Measurements from ENCODE around the gene KCNE1. TPM values are rescaled to one million over a fixed set of nuclear protein-coding genes. Genes with fewer than 3 reads are reported as not detected.

Gene KCNE1
- total RNA-seq, 4 donors from 2014 or later: 2.2 to 10.2 (median 2.9) TPM

DNA sequence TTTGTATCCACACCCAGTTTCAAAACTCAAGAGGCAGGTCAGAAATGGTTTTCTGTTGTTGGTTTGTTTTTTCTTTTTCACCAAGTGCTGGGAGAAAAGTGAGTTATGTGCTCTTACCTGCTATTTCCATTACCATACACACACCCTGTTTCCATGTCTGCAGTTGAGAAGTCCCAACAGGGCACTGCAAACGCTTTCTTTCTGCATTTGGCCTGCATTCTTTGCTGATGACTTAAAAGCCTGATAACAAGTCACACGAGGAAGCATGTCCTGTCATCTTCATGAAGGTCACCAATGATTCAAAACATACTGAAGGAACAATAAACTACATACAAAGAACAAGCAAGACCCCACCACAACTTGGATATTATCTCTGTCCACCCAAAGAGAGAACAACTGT is 24.8 kb upstream of the KCNE1 start:
- TF ChIP-seq EP300 (IDR thresholded peaks at IDR 0.05): no peak
- no peak for TF ChIP-seq POLR2A (IDR thresholded peaks at IDR 0.05)
- TF ChIP-seq, protein P1, sequence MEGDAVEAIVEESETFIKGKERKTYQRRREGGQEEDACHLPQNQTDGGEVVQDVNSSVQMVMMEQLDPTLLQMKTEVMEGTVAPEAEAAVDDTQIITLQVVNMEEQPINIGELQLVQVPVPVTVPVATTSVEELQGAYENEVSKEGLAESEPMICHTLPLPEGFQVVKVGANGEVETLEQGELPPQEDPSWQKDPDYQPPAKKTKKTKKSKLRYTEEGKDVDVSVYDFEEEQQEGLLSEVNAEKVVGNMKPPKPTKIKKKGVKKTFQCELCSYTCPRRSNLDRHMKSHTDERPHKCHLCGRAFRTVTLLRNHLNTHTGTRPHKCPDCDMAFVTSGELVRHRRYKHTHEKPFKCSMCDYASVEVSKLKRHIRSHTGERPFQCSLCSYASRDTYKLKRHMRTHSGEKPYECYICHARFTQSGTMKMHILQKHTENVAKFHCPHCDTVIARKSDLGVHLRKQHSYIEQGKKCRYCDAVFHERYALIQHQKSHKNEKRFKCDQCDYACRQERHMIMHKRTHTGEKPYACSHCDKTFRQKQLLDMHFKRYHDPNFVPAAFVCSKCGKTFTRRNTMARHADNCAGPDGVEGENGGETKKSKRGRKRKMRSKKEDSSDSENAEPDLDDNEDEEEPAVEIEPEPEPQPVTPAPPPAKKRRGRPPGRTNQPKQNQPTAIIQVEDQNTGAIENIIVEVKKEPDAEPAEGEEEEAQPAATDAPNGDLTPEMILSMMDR (IDR thresholded peaks at IDR 0.05): no peak
- Histone ChIP-seq H3K4me1 (peaks cover 0 to 32% (median 20%) of the 10 kb centered on the region in 4 donors), H3K27me3 (no peaks in the 10 kb centered on the region), H3K27ac (peak overlapping the region in 2 of 4 donors; percentile 68 to 72), H3K4me3 (no peak overlapping the region), H3K36me3 (no peaks in the 10 kb centered on the region), H3K9me3 (no peaks in the 10 kb centered on the region)
- WGBS, 2 donors: 23 to 27% methylated on average over 2 of the region's 2 CpGs
- no peak for DNase-seq (ENCODE audit: low spot score in 2 of 2)

DNA sequence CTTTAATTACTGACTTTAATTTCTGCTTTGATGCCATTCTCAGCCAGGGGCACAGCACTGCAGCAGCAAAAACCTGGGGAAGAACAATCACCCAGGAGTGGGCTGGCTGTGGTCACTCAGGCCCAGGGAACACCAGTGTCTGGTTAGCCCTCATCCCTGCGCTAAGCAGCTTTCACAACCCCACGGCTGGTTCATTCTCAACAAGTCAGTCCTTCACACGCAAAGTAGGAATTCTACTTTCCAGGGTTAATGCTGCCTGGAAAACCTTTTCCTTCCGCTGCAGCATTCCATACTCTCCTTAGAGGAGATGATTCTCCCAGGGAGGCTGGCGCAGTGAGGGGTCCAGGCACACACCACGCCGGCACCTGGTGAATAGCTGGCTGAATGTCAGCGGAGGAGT is 24.3 kb upstream of the KCNE1 start:
- no peaks in the 10 kb centered on the region for H3K27me3 ChIP-seq
- H3K27ac ChIP-seq: peak overlapping the region in 3 of 4 donors; percentile 37 to 72 (median 68)
- WGBS, 2 donors: 75 to 80% methylated on average over 8 of the region's 8 CpGs
- TF ChIP-seq POLR2A (IDR thresholded peaks at IDR 0.05) (no peak), EP300 (IDR thresholded peaks at IDR 0.05) (no peak)
- TF ChIP-seq, protein P1 (IDR thresholded peaks at IDR 0.05): no peak
- no peak for DNase-seq (ENCODE audit: low spot score in 2 of 2)
- H3K36me3 ChIP-seq: no peaks in the 10 kb centered on the region
- H3K4me1 ChIP-seq: peaks cover 0 to 32% (median 20%) of the 10 kb centered on the region in 4 donors
- no peaks in the 10 kb centered on the region for H3K9me3 ChIP-seq
- H3K4me3 ChIP-seq: no peak overlapping the region

DNA sequence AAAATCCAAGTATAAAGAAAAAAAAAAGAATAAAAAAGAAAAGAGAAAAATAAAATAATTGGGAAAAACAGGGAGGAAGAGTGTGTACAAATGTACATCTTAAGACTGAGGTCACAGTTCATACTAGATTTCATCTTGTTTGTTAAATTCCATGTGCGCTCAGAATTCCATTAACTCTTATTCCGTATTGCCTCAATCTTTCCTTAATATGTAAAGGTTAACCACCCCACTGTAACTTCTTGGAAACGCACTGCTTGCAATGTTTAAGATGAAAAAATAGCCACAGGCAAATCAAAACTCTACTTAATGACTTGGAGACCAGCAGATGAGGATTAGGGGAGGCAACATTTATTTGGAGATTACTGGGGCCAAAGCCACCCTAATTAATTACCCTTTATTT is 23.9 kb upstream of the KCNE1 start:
- H3K36me3 ChIP-seq: no peaks in the 10 kb centered on the region
- H3K4me1 ChIP-seq: peaks cover 0 to 32% (median 20%) of the 10 kb centered on the region in 4 donors
- H3K27ac ChIP-seq: peak overlapping the region in 3 of 4 donors; percentile 37 to 72 (median 68)
- DNase-seq (ENCODE audit: low spot score in 2 of 2): no peak
- WGBS, 2 donors: 75 to 76% methylated on average over 3 of the region's 3 CpGs
- H3K27me3 ChIP-seq: no peaks in the 10 kb centered on the region
- no peak for TF ChIP-seq EP300 (IDR thresholded peaks at IDR 0.05)
- TF ChIP-seq, protein P1 (IDR thresholded peaks at IDR 0.05): no peak
- TF ChIP-seq POLR2A (IDR thresholded peaks at IDR 0.05): no peak
- H3K9me3 ChIP-seq: no peaks in the 10 kb centered on the region
- H3K4me3 ChIP-seq: no peak overlapping the region

DNA sequence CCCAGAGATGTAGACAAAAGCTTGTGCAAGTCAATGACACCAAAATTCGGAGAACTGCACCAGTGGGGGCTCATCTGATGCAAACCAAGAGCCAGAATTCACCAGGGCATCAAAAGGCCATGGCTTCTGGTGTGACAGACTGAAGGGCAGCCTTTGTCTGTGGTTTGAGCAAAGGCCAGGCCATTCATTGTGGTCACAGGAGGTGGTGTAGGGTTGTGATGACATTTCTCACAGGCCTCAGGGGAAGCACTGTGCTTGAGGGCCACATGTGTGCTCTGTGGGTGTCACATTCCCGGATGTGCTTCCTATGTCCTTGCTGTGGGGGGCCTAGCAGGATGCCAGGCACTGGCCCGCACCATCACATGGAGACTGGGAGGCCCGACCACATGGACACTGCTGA is 22.5 kb upstream of the KCNE1 start:
- H3K27ac ChIP-seq: peak overlapping the region in 2 of 4 donors; percentile 61 to 72
- no peak overlapping the region for H3K4me3 ChIP-seq
- WGBS, 2 donors: 52 to 54% methylated on average over 4 of the region's 4 CpGs
- peaks cover 0 to 32% (median 20%) of the 10 kb centered on the region in 4 donors for H3K4me1 ChIP-seq
- H3K36me3 ChIP-seq: no peaks in the 10 kb centered on the region
- DNase-seq (ENCODE audit: low spot score in 2 of 2): no peak
- no peak for TF ChIP-seq POLR2A (IDR thresholded peaks at IDR 0.05)
- peak in 1 of 2 donors; percentile 55 for TF ChIP-seq EP300 (IDR thresholded peaks at IDR 0.05)
- no peaks in the 10 kb centered on the region for H3K27me3 ChIP-seq
- no peaks in the 10 kb centered on the region for H3K9me3 ChIP-seq

DNA sequence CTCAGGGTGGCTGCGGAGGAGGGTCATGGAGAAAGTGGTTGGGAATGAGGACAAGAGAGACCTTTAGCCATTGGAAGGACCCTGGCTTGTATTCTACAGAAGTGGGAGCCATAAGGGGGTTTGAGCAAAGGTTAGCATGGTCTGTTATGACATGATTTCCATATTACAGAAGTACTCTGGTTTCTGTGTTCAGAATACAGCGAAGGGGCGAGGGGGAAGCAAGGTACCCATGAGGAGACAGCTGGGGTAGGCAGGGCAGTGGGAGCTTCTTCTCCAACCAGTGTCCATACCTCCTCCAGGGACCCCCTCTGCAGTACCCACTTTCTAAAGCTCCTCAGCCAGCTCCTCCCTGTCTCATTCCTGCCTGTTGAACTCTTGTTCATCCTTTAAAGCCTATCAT is 21.9 kb upstream of the KCNE1 start:
- peaks cover 0 to 32% (median 20%) of the 10 kb centered on the region in 4 donors for H3K4me1 ChIP-seq
- peak overlapping the region in 2 of 4 donors; percentile 61 to 72 for H3K27ac ChIP-seq

DNA sequence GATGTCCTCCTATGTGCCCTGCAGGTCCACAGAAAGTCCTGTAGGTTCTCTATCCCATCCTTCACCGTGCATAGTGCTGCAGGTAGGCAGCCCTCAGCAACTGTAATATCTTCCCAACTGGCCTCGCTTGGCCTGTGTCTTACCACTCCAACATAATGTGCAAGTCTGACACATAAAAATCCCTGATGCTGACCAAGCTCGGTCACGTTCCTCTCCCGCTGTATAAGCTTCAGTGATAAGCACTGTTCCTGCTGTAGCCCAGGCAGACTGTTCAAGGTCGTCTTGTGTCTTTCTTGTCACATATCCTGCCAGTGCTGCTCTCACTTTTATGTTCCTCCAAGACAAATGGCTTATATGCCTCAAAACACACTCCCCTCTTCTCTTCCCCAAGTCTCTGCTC is 19.4 kb upstream of the KCNE1 start:
- Histone ChIP-seq H3K9me3 (no peaks in the 10 kb centered on the region), H3K27me3 (no peaks in the 10 kb centered on the region), H3K4me1 (peaks cover 0 to 42% (median 23%) of the 10 kb centered on the region in 4 donors), H3K4me3 (no peak overlapping the region), H3K27ac (peak overlapping the region in 1 of 4 donors; percentile 41), H3K36me3 (no peaks in the 10 kb centered on the region)
- TF ChIP-seq EP300 (IDR thresholded peaks at IDR 0.05) (no peak), POLR2A (IDR thresholded peaks at IDR 0.05) (no peak)
- TF ChIP-seq, protein P1 (IDR thresholded peaks at IDR 0.05): no peak
- WGBS, 2 donors: 90 to 94% methylated on average over 6 of the region's 6 CpGs
- DNase-seq (ENCODE audit: low spot score in 2 of 2): no peak

More for the DNA sequence above, 21.9 kb upstream of the KCNE1 start:
- no peak for DNase-seq (ENCODE audit: low spot score in 2 of 2)
- Histone ChIP-seq H3K9me3 (no peaks in the 10 kb centered on the region), H3K4me3 (no peak overlapping the region), H3K27me3 (no peaks in the 10 kb centered on the region), H3K36me3 (no peaks in the 10 kb centered on the region)
- TF ChIP-seq POLR2A (IDR thresholded peaks at IDR 0.05): no peak
- no peak for TF ChIP-seq EP300 (IDR thresholded peaks at IDR 0.05)
- 73 to 97% methylated on average over 3 of the region's 3 CpGs for whole genome bisulfite sequencing, 2 donors

Measured in tibial nerve (tissue), 4 donors.